CD4-positive, alpha-beta T cell treated with Interleukin-4 for 1 hour (primary cell): Measurements from ENCODE around the gene TMEM266.

ENCODE experiments used
- DNase-seq, 2 donors: peaks; one replicate each; pipeline ENCODE4 v3.0.0-alpha.2; 2020 to 2022

TMEM266 gene

GRCh38 chr15:76070921-76071635, 11.3 kb downstream of the TMEM266 start:
- no peak for DNase-seq

GRCh38 chr15:76071806-76072205, 12.0 kb downstream of the TMEM266 start:
- DNase-seq = no peak

- no peak for DNase-seq
These were observed 13.8 kb downstream of the TMEM266 start for GRCh38 chr15:76073554-76073953.

GRCh38 chr15:76075046-76075445, 15.3 kb downstream of the TMEM266 start:
- no peak for DNase-seq

GRCh38 chr15:76078285-76078877, 18.6 kb downstream of the TMEM266 start:
- no peak for DNase-seq

- DNase-seq = no peak
These were observed 24.5 kb downstream of the TMEM266 start for GRCh38 chr15:76084256-76084655.

GRCh38 chr15:76098685-76099084, 38.9 kb downstream of the TMEM266 start:
- no peak for DNase-seq

GRCh38 chr15:76099388-76099787, 39.6 kb downstream of the TMEM266 start:
- DNase-seq = no peak

- DNase-seq = no peak
These were observed 40.6 kb downstream of the TMEM266 start for GRCh38 chr15:76100361-76100760.

- DNase-seq = no peak
These were observed 41.9 kb downstream of the TMEM266 start for GRCh38 chr15:76101655-76102054.

- no peak for DNase-seq
These were observed 45.6 kb downstream of the TMEM266 start for GRCh38 chr15:76105391-76105790.

GRCh38 chr15:76105911-76106310, 46.1 kb downstream of the TMEM266 start:
- no peak for DNase-seq

- no peak for DNase-seq
These were observed 47.4 kb downstream of the TMEM266 start for GRCh38 chr15:76107169-76107568.

GRCh38 chr15:76108021-76108723, 48.4 kb downstream of the TMEM266 start:
- DNase-seq = no peak

GRCh38 chr15:76109046-76109445, 49.3 kb downstream of the TMEM266 start:
- DNase-seq = no peak

- DNase-seq = no peak
These were observed 54.8 kb downstream of the TMEM266 start for GRCh38 chr15:76114561-76114960.

GRCh38 chr15:76116138-76116885, 56.5 kb downstream of the TMEM266 start:
- no peak for DNase-seq

- DNase-seq = no peak
These were observed 57.4 kb downstream of the TMEM266 start for GRCh38 chr15:76117181-76117580.

- no peak for DNase-seq
These were observed 59.0 kb downstream of the TMEM266 start for GRCh38 chr15:76118767-76119166.

GRCh38 chr15:76123031-76123430, 63.2 kb downstream of the TMEM266 start:
- no peak for DNase-seq

- DNase-seq = no peak
These were observed 67.4 kb downstream of the TMEM266 start for GRCh38 chr15:76127169-76127568.

- DNase-seq = no peak
These were observed 68.1 kb downstream of the TMEM266 start for GRCh38 chr15:76127880-76128279.

- no peak for DNase-seq
These were observed 74.8 kb downstream of the TMEM266 start for GRCh38 chr15:76134537-76134936.
